HG03460 (cell line): ENCODE results near the gene SDHB.

Source experiments
- ATAC-seq: cut with Tn5 transposase; IDR thresholded peaks from one replicate; pipeline ENCODE4 v1.9.1; 2021; ENCODE audit not compliant: unreplicated experiment

Gene SDHB

GRCh38 chr1:17046334-17046657 is 7.5 kb downstream of the SDHB start:
- ATAC-seq = no peak

DNA sequence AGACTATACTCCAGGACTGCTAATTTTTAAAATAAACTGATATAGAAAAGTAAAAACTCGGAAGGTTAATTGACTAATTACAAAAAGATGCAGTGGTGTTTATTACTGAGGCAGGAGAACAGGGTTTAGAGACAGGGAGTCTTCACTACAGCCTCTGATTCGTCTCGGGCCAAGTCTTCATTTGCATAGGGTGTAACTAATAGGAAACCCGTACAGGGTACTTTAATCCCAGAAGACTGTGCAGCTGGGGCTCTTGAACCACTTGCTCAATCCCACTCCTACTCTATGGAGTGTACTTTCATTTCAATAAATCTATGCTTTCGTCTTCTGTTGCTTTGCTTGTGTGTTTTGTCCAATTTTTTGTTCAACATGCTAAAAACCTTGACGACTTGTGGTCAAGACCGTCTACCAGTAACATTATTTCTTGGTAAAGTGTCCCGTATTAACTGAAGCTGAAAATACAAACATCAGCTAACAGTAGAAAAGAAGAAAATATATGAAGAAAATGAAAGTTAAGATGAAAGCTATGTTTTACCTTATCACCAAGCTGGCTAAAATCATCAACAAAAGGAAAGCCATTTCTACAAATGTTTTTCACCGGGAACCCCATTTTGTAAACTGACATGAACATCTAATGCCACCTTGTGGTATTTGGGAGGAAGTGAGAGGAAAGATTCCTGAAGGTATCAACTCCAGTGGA is 8.0 kb downstream of the SDHB start:
- ATAC-seq = no peak

DNA sequence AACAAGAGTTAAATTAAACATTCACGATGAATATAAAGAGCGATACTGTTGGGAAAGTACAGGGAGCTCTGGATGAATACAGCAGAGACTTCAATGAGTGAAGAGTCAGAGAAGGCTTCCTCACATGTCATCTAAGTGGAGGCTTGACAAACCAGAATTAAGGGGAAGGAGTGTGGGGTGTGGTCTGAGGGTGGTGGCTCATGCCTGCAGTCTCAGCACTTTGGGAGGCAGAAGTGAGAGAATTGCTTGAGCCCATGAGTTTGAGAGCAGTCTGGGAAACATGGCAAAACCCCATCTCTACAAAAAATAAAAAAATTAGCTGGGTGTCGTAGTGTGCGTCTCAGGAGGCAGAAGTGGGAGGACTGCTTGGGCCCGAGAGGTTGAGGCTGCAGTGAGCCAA is 8.7 kb downstream of the SDHB start:
- ATAC-seq = no peak

- no peak for ATAC-seq
Measured at GRCh38 chr1:17043676-17044075, 10.2 kb downstream of the SDHB start.

GRCh38 chr1:17040135-17040534 is 13.7 kb downstream of the SDHB start:
- ATAC-seq = no peak

DNA sequence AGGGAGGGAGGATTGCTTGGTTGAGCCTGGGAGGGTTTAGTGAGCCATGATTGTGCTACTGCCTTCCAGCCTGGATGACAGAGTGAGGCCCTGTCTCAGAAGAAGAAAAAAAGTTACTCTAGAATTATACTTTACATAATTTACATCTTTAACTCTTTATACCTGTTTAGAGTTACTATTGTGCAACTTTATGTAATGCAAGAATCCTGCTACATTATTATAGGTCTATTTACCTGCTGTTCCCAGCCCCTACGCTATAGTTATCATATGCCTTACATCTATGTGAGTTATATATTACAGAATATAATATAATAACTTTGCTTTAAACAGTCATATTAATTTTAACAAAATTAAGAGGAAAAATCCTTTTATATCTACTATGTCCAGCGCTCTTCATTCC is 14.3 kb downstream of the SDHB start:
- ATAC-seq = no peak

DNA sequence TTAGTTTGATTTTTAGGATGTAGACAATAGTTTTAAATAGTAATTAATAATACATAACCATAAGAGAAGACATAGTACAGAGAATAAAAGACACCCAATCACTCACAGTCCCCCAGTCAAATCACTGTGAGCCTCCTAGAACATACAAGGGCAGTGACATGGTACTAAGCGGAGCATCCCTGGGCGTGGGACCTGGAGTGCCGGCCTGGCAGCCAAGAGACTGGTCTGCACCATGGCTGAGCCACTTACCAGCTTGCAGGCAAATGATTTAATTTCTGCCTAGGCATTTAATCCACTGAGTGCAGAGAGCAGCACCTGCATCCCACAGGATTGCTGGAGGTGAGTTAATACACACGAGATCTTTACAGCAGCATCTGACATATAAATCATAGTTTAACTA is 20.4 kb downstream of the SDHB start:
- ATAC-seq = no peak

- no peak for ATAC-seq
Measured at GRCh38 chr1:17032741-17033140, 21.1 kb downstream of the SDHB start.

- ATAC-seq = no peak
Measured at GRCh38 chr1:17031436-17031835, 22.4 kb downstream of the SDHB start.

DNA sequence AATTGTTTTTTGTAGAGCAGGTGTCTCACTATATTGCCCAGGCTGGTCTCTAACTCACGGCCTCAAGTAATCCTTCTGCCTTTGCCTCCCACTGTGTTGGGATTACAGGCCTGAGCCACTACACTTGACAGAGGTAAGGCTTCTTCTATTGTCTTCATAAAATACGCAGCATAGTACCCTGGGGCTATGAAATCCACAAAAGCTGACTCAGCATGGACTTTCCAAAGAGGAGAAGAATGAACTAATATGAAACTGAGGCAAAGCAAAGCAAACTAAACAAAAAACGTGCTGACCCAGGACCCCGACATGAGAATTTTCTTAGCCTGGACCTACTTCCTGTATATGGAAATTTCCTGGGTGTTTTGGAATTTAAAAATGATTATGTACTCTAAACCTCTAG is 23.6 kb downstream of the SDHB start:
- no peak for ATAC-seq

DNA sequence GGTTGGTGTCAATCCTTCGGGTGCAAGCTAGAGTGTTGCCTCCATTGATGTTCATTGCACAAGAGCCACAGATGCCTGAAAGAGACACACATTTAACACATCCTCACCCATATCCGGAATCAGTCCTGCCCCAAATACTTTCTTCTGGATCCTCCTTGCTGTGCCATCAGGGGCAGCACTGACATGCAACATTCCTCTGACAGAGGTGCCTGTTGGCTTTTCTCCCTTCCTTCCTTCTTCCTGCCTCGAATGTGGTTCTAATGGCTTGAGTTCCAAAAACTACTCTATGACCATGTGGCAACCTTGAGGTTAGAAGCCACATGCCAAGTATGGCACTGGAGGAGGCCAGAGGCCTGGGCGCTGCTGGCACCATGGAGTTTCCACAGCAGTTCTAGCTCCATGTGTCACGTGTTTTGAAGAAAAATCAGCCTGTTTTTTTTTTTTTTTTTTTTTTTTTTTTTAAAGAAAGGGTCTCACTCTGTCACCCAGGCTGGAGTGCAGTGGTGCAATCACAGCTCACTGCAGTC is 25.1 kb downstream of the SDHB start:
- ATAC-seq = no peak

- ATAC-seq = no peak
Measured at GRCh38 chr1:17027900-17028299, 25.9 kb downstream of the SDHB start.

GRCh38 chr1:17027403-17027802 is 26.4 kb downstream of the SDHB start:
- no peak for ATAC-seq

DNA sequence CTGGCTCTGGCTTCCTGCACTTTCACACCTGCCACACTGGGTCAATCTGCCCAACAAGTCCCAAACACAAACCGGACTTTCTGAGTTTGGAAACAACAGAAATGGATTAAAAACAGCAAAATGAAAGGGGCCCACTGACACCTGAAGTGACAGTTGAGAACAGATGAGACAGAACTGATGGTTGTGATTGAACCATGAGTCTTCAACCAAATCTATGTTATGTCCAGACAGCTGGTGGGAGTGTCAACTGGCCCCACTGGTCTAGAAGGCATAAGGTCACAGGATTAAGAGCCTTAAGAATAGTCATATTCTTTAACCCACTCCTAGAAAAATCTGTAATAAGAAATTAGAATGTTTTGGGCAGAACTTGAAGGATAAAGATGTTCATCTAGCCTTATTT is 29.1 kb downstream of the SDHB start:
- ATAC-seq = no peak

DNA sequence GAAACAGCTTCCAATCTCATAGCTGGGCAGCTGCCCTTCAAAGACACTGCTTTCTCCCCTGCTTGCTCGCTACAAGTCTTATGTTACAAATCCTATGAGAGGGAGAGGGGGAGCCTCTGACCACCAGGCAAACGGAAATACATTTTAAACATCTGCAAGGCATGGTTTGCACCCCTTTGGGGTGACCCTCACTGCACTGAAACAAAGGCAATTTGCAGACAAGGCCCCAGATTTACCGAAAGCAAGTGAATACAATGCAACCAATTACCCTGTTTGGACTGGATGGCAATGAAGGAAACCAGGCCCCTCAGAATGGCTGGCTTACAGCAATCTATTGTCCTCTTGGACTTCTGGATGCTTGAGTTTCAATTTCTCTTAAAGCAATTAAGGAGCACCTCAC is 30.3 kb downstream of the SDHB start:
- ATAC-seq = no peak

- no peak for ATAC-seq
Measured at GRCh38 chr1:17023102-17023501, 30.7 kb downstream of the SDHB start.

DNA sequence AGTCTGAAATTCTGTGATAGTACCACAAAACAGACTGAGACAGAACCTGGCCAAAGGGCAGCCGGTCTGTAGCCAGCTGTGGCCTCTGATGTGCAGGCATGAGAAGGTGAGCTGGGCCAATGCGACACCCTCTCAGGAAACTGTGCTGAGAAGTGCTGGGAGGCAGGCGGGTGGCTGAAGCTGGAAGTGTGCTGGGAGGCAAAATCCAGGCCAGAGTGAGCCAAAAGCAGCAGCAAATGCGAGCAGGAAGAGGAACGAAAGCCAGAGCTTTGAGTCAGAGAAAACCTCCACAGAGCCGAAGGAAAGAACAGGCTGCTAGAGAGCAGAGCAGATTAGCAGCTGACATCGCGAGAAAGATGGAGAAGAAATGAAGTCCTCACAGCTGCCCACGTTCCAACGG is 31.9 kb downstream of the SDHB start:
- no peak for ATAC-seq

GRCh38 chr1:17020502-17020901 is 33.3 kb downstream of the SDHB start:
- no peak for ATAC-seq

DNA sequence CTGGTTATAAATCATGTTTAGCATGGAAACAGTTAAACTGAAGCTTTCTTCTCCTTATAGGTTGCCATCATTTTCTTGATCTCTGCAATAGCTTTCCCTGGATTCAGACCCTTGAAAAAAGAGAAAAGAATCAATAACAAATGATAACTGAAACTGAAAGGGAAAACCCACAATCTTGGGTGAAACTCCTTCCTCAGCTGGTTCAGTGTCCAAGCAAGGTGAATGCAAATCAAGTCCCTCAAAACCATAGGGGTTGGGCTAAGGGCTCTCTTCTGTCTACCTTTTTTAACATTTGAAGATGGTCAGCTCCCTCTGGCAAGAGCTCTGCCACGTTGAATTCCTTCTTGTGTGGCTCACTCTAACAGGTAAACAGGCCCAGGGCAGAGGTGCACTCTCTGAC is 35.0 kb downstream of the SDHB start:
- ATAC-seq = peak; percentile 54

DNA sequence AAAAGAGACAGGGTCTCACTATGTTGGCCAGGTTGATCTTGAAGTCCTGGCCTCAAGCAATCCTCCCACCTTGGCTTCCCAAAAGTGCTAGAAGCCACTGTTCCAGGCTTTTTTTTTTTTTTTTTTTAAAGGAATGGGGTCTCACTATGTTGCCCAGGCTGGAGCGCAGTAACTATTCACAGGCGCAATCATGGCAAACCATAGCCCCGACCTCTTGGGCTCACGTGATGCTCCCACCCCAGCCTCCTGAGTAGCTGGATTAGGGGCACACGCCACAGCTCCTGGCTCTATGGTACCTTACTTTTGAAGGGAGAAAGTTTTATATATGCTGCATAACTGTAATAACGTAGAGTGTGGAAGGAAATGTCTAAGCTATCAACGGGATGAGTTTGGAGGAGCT is 36.4 kb downstream of the SDHB start:
- no peak for ATAC-seq

DNA sequence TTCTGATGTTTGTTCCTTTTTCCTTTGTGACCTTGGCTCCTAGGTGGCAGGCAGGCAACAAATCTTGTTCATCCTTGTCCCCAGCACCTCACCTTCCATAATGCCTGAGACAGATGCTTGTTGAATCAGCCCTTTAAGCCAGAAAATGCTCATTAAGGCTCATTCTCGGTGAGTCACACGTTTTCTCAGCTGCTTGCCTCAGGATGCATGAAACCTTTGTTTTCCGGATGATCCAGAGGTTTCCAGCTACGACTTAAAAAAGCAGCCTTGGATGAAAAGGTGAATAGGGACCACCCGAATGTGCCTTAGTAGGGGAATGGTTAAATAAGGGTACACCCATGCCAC is 37.5 kb downstream of the SDHB start:
- ATAC-seq = no peak

DNA sequence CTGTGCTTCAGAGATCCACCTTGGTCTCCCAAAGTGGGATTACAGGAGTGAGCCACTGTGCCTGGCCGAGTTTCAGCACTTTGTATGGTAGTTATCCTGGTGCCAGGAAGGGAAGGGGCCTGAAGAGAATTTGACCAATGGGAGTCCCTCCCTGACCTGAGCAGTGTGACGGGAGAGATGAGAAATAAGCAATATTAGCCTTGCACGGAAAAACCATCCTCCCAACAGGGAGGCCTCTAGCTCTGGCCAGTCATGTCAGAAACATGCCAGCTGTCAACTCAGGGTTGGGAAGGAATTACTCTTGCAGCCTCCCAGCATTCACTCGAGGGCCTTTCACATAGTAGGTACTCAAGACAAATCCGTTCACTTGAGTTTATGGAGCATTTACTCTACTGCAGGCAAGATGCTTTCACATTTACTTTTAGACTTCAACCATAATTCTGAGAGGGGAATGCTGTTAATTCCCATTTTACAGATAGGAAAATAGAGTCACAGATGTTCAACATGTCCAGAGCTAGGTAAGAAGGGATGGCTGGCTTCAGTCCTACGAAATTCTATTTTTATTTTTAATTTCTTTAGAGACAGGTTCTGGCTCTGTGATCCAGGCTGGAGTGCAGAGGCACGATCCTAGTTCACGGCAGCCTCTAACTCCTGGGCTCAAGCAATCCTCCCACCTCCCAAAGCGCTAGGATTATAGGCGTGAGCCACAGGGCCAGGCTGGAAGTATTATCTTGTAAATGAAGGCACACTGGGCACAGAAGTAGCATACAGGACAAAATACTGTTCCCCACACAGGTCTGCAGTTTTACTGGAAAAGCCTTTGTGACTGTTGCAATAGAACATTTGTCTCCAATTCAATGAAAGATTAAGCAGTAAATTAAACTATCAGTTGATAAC is 38.9 kb downstream of the SDHB start:
- no peak for ATAC-seq
